ENCODE measurements around the gene ZNF48.

GRCh38 chr16:30446203-30446595 lies 51.0 kb downstream of the ZNF48 start:
- TF ChIP-seq EZH2phosphoT487 (IDR thresholded peaks at IDR 0.05; ENCODE audit: low read length) (no peak), CTCF (IDR thresholded peaks at IDR 0.05; ENCODE audit: low read length) (no peak)
